Activated T-cell treated with anti-CD3 and anti-CD28 coated beads, Interleukin-2, amount 50 U/mL, for 24 hours (primary cell): ENCODE results near the gene KCNG2.
"Not testable (repeated sequence)": the region's sequence is repeated elsewhere in the genome, so short reads cannot be mapped to it uniquely, and the experiment has no call there.

Experiments
- DNase-seq: peaks from one replicate; pipeline ENCODE4 v3.0.0-alpha.2; 2020
- H3K27ac Mint-ChIP-seq: 2 replicates; pipeline ENCODE4 v1.8.0; 2020; ENCODE audit warnings: mild to moderate bottlenecking, mixed read lengths
- H3K27me3 Mint-ChIP-seq: 2 replicates; pipeline ENCODE4 v1.8.0; 2020; ENCODE audit warnings: mixed read lengths
- H3K36me3 Mint-ChIP-seq: 2 replicates; pipeline ENCODE4 v1.8.0; 2020; ENCODE audit warnings: low read depth, mixed read lengths
- H3K4me1 Mint-ChIP-seq: 2 replicates; pipeline ENCODE4 v1.8.0; 2020; ENCODE audit warnings: low read depth, mixed read lengths
- H3K4me3 Mint-ChIP-seq: 2 replicates; pipeline ENCODE4 v1.8.0; 2020; ENCODE audit warnings: mild to moderate bottlenecking, moderate library complexity, mixed read lengths
- H3K9me3 Mint-ChIP-seq: 2 replicates; pipeline ENCODE4 v1.8.0; 2020; ENCODE audit warnings: mixed read lengths

Gene KCNG2

DNA sequence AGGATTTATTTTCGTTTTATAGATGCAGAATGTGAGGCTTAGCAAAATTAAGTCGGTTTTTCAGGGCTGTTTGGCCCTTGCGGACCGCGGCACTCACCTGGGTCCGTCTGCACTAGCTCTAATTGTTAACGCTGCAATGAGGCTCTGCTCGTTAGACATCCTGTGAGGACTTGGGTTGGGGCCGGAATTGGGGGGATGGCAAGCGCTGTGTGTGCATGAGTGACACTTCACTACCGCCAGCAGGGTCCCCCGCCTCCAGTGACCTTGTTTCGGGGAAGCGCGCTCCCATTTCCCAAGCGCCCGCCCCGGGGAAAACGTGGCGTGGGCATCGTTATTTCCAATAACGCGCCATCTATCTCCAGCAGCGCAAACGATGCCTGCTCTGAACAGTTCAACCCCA, 54.2 kb downstream of the KCNG2 start:
- H3K27me3 Mint-ChIP-seq, result peaks cover 7% of the 10 kb centered on the region
- DNase-seq, result peak; percentile 1
- no peaks in the 10 kb centered on the region for H3K36me3 Mint-ChIP-seq

GRCh38 chr18:79852561-79853302, 55.0 kb downstream of the KCNG2 start:
- DNase-seq, result no peak
- Mint-ChIP-seq H3K36me3 (no peaks in the 10 kb centered on the region), H3K27me3 (peaks cover 12% of the 10 kb centered on the region), H3K4me1 (peaks cover 3% of the 10 kb centered on the region), H3K9me3 (no peaks in the 10 kb centered on the region), H3K27ac (no peak overlapping the region), H3K4me3 (no peak overlapping the region)

More for the DNA sequence above, 54.2 kb downstream of the KCNG2 start:
- Mint-ChIP-seq H3K9me3 (no peaks in the 10 kb centered on the region), H3K4me1 (peaks cover under 1% of the 10 kb centered on the region), H3K27ac (no peak overlapping the region), H3K4me3 (no peak overlapping the region)

DNA sequence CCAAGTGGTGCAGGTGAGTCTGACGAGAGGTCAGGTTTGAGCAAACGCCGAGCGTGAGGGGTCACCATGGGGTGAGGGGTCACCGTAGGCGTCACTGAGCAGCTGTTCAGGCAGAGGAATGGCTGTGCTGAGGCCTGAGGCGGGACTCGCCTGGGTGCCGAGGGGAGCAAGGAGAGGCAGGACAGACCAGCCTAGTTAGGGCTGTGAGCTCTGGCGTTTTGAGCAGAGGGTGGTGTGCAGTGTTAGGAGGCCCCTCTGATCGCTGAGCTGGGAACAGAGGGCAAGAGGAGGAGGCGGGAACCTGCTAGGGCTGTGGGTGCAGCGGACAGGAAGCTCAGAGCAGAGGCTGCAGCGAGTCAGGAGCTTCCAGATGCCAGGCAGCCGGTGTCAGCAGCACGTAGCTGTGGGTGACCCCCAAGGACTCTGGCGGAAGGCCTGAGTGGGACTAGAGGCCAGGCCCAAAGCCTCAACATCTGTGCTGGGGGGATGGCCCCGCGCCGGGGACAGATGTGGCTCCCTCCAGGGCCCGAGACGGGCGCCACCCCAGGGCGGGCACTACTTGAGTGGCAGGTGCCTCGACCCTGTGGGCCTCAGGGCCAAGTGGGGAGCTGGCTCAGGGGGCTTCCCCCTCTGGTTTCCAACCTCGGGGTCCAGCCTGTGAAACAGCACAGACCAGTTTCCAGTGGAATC, 55.7 kb downstream of the KCNG2 start:
- Mint-ChIP-seq H3K4me1 (peaks cover 3% of the 10 kb centered on the region), H3K27ac (no peak overlapping the region), H3K9me3 (no peaks in the 10 kb centered on the region), H3K36me3 (no peaks in the 10 kb centered on the region), H3K4me3 (no peak overlapping the region), H3K27me3 (peaks cover 12% of the 10 kb centered on the region)
- peak; percentile 13 for DNase-seq

GRCh38 chr18:79853993-79854364, 56.2 kb downstream of the KCNG2 start:
- Mint-ChIP-seq H3K4me3 (no peak overlapping the region), H3K36me3 (no peaks in the 10 kb centered on the region), H3K27me3 (peaks cover 12% of the 10 kb centered on the region), H3K27ac (no peak overlapping the region), H3K9me3 (no peaks in the 10 kb centered on the region), H3K4me1 (peaks cover 3% of the 10 kb centered on the region)
- DNase-seq, result no peak

DNA sequence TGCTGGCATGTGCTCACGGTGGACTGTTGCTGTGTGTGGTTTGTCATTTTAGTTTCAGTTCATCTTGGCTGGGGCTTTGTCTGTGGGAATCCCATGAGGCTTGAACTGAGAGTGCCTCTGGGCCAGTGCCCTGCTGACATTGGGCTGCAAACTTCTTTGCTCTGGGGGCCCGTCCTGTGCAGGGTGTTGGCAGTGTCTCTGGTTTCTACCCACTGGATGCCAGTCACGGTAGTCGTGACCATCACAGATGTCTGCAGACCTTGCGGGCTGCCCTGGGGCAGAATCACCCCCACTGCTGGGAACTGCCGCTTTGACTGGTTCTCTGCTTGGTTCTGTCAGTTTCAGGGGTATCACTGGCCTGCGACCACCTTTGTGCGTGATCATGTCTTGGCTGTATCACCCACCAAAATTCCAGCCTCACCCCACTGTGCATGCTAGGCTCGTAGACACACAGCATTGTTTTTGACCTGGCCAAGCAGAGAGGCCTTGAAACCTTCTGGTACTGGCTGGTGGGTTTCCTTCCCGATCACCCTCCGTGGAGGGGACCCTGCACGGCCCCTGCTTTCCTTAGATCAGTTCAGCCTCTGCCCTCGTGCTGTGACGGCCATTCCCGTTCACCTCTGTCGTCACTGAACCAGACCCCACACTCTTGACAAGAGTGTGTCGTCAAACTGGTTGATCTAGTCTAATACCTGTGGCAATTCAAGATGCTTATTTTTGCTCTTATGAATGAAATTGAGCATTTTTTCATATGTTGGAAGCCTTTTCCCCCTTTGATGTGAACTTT, 57.6 kb downstream of the KCNG2 start:
- H3K36me3 Mint-ChIP-seq, result no peaks in the 10 kb centered on the region

DNA sequence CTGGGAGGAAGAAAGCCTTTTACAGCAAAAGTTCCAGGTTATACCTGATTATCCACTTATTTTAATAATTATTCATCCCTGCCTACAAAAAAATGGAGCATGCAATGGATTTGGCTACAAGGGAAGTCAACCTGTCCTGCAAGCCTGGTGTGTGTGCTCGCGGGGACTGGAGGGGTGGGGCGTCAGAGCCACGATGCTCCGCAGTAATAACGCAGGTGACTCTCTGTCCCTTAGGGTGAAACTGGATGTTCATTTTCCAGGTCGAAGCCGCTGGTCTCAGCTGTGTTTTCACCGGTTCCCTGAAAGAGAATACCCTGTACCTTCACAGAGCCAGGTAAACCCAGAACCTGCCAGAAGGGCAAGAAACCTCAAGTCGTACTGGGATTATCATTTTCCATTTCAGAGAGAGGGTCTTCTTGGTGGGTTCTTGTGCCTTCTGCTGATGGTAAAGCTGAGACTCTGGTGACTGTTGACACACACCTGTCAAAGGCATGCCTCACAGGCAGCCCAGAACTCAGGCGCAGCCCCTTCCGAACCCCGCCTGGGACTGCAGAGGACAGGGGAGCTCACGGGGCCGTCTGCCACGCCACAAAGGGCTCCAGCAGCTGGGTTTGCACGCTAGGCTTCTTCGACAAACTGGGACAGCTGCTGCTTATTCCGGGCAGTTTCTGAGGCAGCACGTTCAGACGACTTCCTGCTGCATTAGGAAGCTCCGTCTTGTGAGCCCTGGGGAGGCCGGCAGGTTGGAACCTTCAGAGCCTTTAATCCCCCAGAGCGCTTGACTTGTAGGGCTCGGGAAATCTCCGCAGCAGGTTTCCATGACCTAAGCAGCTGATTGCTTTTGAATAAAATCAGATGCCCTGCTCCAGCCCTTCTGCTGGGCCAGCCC, 58.6 kb downstream of the KCNG2 start:
- Mint-ChIP-seq H3K4me3 (no peak overlapping the region), H3K27ac (no peak overlapping the region)
- DNase-seq, result peak; percentile 29

More for the DNA sequence above, 57.6 kb downstream of the KCNG2 start:
- no peak overlapping the region for H3K4me3 Mint-ChIP-seq
- DNase-seq, result peak; percentile 24
- peaks cover 3% of the 10 kb centered on the region for H3K4me1 Mint-ChIP-seq
- no peak overlapping the region for H3K27ac Mint-ChIP-seq
- no peaks in the 10 kb centered on the region for H3K9me3 Mint-ChIP-seq
- H3K27me3 Mint-ChIP-seq, result peaks cover 12% of the 10 kb centered on the region

DNA sequence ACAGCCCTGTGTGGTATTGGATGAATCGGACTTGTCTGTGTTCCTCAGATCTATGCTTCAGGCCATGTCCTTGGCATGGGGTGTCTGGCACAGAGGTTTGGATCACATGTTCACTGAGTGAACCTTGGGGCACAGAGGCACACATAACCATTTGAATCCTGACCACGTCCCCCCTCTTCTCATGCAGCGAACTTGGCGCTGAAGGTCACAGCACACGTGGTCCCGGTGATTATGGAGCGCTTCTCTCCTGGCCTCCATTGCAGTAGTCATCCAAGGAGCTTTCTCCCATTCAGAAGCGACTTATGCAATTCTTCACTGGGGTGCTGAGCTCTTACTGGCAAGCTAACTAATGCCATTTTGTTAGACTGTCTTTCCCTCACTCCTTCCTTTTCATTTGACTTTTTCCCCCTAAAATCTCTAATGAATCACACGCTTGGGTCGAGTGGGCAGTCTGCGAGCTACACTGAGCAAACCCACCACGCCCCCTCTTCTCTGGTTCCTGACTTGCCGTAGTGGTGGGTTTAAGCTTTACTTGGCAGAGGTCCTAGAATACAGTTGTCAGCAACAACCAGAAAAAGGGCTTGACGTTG, 59.4 kb downstream of the KCNG2 start:
- Mint-ChIP-seq H3K4me3 (no peak overlapping the region), H3K27me3 (peaks cover 15% of the 10 kb centered on the region), H3K9me3 (peaks cover 4% of the 10 kb centered on the region), H3K27ac (no peak overlapping the region), H3K4me1 (peaks cover 3% of the 10 kb centered on the region), H3K36me3 (no peaks in the 10 kb centered on the region)
- peak; percentile 14 for DNase-seq

More for the DNA sequence above, 58.6 kb downstream of the KCNG2 start:
- peaks cover 12% of the 10 kb centered on the region for H3K27me3 Mint-ChIP-seq
- H3K9me3 Mint-ChIP-seq, result no peaks in the 10 kb centered on the region
- H3K36me3 Mint-ChIP-seq, result no peaks in the 10 kb centered on the region
- H3K4me1 Mint-ChIP-seq, result peaks cover 3% of the 10 kb centered on the region

- peaks cover 20% of the 10 kb centered on the region for H3K27me3 Mint-ChIP-seq
- H3K27ac Mint-ChIP-seq, result no peak overlapping the region
- peaks cover 4% of the 10 kb centered on the region for H3K9me3 Mint-ChIP-seq
- no peaks in the 10 kb centered on the region for H3K36me3 Mint-ChIP-seq
- no peak for DNase-seq
- H3K4me1 Mint-ChIP-seq, result peaks cover 3% of the 10 kb centered on the region
- no peak overlapping the region for H3K4me3 Mint-ChIP-seq
These were observed 61.6 kb downstream of the KCNG2 start for GRCh38 chr18:79859314-79859713.

GRCh38 chr18:79861687-79862086, 63.9 kb downstream of the KCNG2 start:
- peaks cover 4% of the 10 kb centered on the region for H3K9me3 Mint-ChIP-seq
- no peak for DNase-seq
- no peaks in the 10 kb centered on the region for H3K36me3 Mint-ChIP-seq
- H3K27me3 Mint-ChIP-seq, result peaks cover 14% of the 10 kb centered on the region
- no peak overlapping the region for H3K27ac Mint-ChIP-seq
- peaks cover 3% of the 10 kb centered on the region for H3K4me1 Mint-ChIP-seq
- no peak overlapping the region for H3K4me3 Mint-ChIP-seq

GRCh38 chr18:79862562-79862961, 64.8 kb downstream of the KCNG2 start:
- Mint-ChIP-seq H3K9me3 (peaks cover 4% of the 10 kb centered on the region), H3K4me3 (no peak overlapping the region), H3K36me3 (no peaks in the 10 kb centered on the region), H3K27me3 (peaks cover 8% of the 10 kb centered on the region), H3K27ac (no peak overlapping the region), H3K4me1 (no peaks in the 10 kb centered on the region)
- DNase-seq, result no peak

DNA sequence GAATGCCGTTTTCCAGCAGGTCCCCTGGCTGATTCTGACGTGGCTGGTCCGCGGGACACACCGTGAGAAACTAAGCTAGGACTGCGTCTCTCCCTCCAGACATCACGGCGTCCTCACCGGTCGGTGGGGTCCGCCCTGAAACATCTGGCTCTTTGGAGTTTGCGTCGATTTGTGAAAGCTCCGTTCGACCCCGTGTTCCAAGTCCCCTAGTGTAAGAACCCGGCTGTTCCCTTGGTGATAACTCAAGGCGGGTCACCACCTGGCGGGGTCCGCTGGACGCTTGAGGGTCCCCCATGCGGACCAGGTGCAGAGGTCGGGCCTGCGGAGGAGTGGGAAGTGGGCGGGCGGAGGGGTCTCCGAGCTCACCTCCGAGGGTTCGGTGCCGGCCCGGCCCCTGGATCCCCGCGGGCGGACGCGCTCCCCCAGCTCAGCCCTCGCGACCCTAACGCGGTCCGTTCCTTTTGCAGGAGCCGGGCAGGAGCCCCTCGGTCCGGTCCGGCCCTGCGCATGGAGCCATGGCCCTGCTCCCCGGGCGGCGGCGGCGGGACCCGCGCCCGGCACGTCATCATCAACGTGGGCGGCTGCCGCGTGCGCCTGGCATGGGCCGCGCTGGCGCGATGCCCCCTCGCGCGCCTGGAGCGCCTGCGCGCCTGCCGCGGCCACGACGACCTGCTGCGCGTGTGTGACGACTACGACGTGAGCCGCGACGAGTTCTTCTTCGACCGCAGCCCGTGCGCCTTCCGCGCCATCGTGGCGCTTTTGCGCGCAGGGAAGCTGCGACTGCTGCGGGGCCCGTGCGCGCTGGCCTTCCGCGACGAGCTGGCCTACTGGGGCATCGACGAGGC, 65.6 kb downstream of the KCNG2 start:
- DNase-seq, result no peak
- no peak overlapping the region for H3K4me3 Mint-ChIP-seq
- no peak overlapping the region for H3K27ac Mint-ChIP-seq
- peaks cover 8% of the 10 kb centered on the region for H3K27me3 Mint-ChIP-seq
- no peaks in the 10 kb centered on the region for H3K4me1 Mint-ChIP-seq
- H3K9me3 Mint-ChIP-seq, result peaks cover 4% of the 10 kb centered on the region
- H3K36me3 Mint-ChIP-seq, result no peaks in the 10 kb centered on the region

DNA sequence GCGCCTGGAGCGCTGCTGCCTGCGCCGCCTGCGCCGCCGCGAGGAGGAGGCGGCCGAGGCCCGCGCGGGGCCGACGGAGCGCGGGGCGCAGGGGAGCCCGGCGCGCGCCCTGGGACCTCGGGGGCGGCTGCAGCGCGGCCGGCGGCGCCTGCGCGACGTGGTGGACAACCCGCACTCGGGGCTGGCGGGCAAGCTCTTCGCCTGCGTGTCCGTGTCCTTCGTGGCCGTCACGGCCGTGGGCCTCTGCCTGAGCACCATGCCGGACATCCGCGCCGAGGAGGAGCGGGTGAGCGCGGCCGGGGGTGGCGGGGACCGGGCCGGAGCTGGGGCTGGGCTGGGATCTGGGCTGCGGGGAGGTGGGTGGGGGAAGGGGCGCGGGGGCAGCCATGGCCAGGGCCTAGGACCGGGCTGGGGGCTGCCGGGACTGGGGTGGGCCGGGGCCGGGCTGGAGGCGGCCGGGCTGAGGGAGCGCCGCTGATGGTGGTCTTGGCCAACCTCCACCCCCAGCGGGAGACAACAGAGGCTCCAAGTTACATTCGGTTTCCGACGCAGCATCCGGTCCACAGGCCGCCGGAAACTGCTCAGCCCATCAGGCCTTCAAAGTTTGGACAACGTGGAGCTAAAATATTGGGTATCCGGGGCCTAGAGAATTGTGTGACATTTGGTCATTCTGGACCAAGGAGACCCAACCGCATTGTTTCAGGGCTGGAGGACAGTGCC, 66.4 kb downstream of the KCNG2 start:
- H3K9me3 Mint-ChIP-seq, result peaks cover 4% of the 10 kb centered on the region
- no peak overlapping the region for H3K27ac Mint-ChIP-seq
- no peak for DNase-seq
- H3K27me3 Mint-ChIP-seq, result peaks cover 8% of the 10 kb centered on the region
- no peaks in the 10 kb centered on the region for H3K4me1 Mint-ChIP-seq
- no peak overlapping the region for H3K4me3 Mint-ChIP-seq
- no peaks in the 10 kb centered on the region for H3K36me3 Mint-ChIP-seq

DNA sequence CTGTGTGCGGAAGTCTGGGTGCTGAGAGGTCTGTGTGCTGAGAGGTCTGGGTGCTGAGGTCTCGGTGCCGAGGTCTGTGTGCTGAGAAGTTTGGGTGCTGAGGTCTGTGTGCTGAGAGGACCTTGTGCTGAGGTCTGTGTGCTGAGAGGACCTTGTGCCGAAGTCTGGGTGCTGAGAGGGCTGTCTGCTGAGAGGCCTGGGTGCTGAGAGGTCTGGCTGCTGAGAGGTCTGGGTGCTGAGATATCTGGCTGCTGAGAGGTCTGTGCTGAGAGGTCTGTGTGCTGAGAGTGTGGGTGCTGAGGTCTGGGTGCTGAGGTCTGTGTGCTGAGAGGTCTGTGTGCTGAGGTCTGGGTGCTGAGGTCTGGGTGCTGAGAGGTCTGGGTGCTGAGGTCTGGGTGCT, 67.2 kb downstream of the KCNG2 start:
- not testable (repeated sequence) for H3K36me3 Mint-ChIP-seq, H3K4me1 Mint-ChIP-seq, H3K27ac Mint-ChIP-seq, H3K4me3 Mint-ChIP-seq, H3K27me3 Mint-ChIP-seq, H3K9me3 Mint-ChIP-seq
- peak; percentile 11 for DNase-seq
